B cell (primary cell): Measurements from ENCODE around the gene POLE. TPM values are rescaled to one million over a fixed set of nuclear protein-coding genes. Genes with fewer than 3 reads are reported as not detected.

ENCODE experiments used
- ATAC-seq: fragments of 200-7000 bp; cut with Tn5 transposase; one replicate; pipeline ENCODE4 v1.10.0; 2021; ENCODE audit warnings: low read depth, mild to moderate bottlenecking, moderate number of reproducible peaks, moderate library complexity
- CTCF ChIA-PET: fragments of 350-600 bp; sonication (Branson Sonifier 250); formaldehyde crosslinking; loops from one replicate; lab custom pipeline; 2021; ENCODE audit warnings: antibody characterized with exemption, inconsistent platforms; lab: Charles Lee
- POLR2A ChIA-PET: fragments of 350-600 bp; sonication (Branson Sonifier 250); formaldehyde crosslinking; loops from one replicate; lab custom pipeline; 2021; ENCODE audit warnings: antibody characterized with exemption; lab: Charles Lee
- DNase-seq: peaks from one replicate; pipeline ENCODE4 v3.0.0; 2013
- H2AFZ ChIP-seq: 2 replicates; pipeline ENCODE4 v1.6.1; 2012; ENCODE audit warnings: mild to moderate bottlenecking, low read depth, low read length; ENCODE audit not compliant: insufficient read depth, poor library complexity, severe bottlenecking
- H3K27ac ChIP-seq, 2 donors: 1 replicate in 1 of 2; 2 replicates in 1 of 2; pipeline ENCODE4 v1.5.1; 2012 to 2013; ENCODE audit warnings: low read length in 2 of 2, mild to moderate bottlenecking in 2 of 2, moderate library complexity in 1 of 2
- H3K27me3 ChIP-seq, 4 experiments: fragments of 200-600 bp in 1 of 4; sonication (generic) in 1 of 4; replicated peaks in 1 of 4; 1 replicate in 2 of 4; 2 replicates in 2 of 4; pipeline versions ENCODE4 v1.6.1 to v1.7.0; 2013 to 2016; ENCODE audit warnings: low read length in 3 of 4, mild to moderate bottlenecking in 2 of 4, mixed read lengths in 1 of 4, moderate library complexity in 1 of 4; ENCODE audit not compliant: insufficient read depth in 4 of 4, control insufficient read depth in 3 of 4; ENCODE audit errors: control extremely low read depth in 1 of 4
- H3K36me3 ChIP-seq, 2 experiments: replicated peaks in 1 of 2; 1 replicate in 1 of 2; 2 replicates in 1 of 2; pipeline versions ENCODE4 v1.6.1 to v1.7.1; 2013; ENCODE audit warnings: low read length in 1 of 2; ENCODE audit not compliant: insufficient read depth in 2 of 2, control insufficient read depth in 1 of 2; ENCODE audit errors: control extremely low read depth in 1 of 2, extremely low read depth in 1 of 2
- H3K4me1 ChIP-seq, 2 donors: fragments of 200-600 bp in 1 of 2; sonication (generic) in 1 of 2; 1 replicate in 1 of 2; 2 replicates in 1 of 2; pipeline versions ENCODE4 v1.5.1 to v1.6.1; 2013 to 2017; ENCODE audit warnings: low read length in 2 of 2; ENCODE audit not compliant: control insufficient read depth in 2 of 2, insufficient read depth in 2 of 2
- H3K4me2 ChIP-seq: replicated peaks from 2 replicates; pipeline ENCODE3; 2012; ENCODE audit warnings: mild to moderate bottlenecking, low read depth, low read length; ENCODE audit not compliant: poor library complexity, severe bottlenecking
- H3K4me3 ChIP-seq, 5 experiments: fragments of 200-600 bp in 1 of 5; sonication (generic) in 1 of 5; 1 replicate in 3 of 5; 2 replicates in 2 of 5; pipeline versions ENCODE4 v1.5.1 to v1.7.0; 2011 to 2016; ENCODE audit warnings: low read length in 4 of 5, mild to moderate bottlenecking in 4 of 5, low read depth in 2 of 5, control low read depth in 1 of 5, moderate library complexity in 1 of 5; ENCODE audit not compliant: insufficient read depth in 1 of 5; ENCODE audit errors: control extremely low read depth in 1 of 5, extremely low read depth in 1 of 5
- H3K79me2 ChIP-seq: fragments of 200-600 bp; sonication (generic); one replicate; pipeline ENCODE4 v1.6.0; 2016; ENCODE audit warnings: low read length; ENCODE audit not compliant: control insufficient read depth, insufficient read depth
- H3K9ac ChIP-seq: fragments of 200-600 bp; sonication (generic); 2 replicates; pipeline ENCODE4 v1.6.1; 2017; ENCODE audit warnings: mild to moderate bottlenecking, low read length, moderate library complexity
- H3K9me3 ChIP-seq, 3 donors: one replicate each; pipeline versions ENCODE4 v1.6.1 to v1.7.1; 2013; ENCODE audit warnings: low read length in 2 of 3; ENCODE audit not compliant: control insufficient read depth in 2 of 3, insufficient read depth in 1 of 3; ENCODE audit errors: control extremely low read depth in 1 of 3
- H4K20me1 ChIP-seq: 2 replicates; pipeline ENCODE4 v1.6.0; 2012; ENCODE audit warnings: mild to moderate bottlenecking, low read length; ENCODE audit not compliant: insufficient read depth, control insufficient read depth, poor library complexity, severe bottlenecking
- H3K27ac Mint-ChIP-seq: one replicate; pipeline ENCODE4 v1.8.0; 2021; ENCODE audit warnings: mixed read lengths
- H3K27me3 Mint-ChIP-seq: one replicate; pipeline ENCODE4 v1.8.0; 2021; ENCODE audit warnings: mixed read lengths
- H3K4me1 Mint-ChIP-seq: one replicate; pipeline ENCODE4 v1.8.0; 2021; ENCODE audit warnings: mixed read lengths
- H3K4me3 Mint-ChIP-seq: one replicate; pipeline ENCODE4 v1.8.0; 2021; ENCODE audit warnings: mixed read lengths
- H3K9me3 Mint-ChIP-seq: one replicate; pipeline ENCODE4 v1.8.0; 2022; ENCODE audit warnings: mixed read lengths; ENCODE audit not compliant: insufficient read depth
- EZH2 ChIP-seq: IDR thresholded peaks from 2 replicates; pipeline ENCODE4 v1.6.1; 2012; ENCODE audit warnings: borderline replicate concordance, low read depth, mild to moderate bottlenecking, moderate library complexity, low read length; ENCODE audit not compliant: insufficient read depth, poor library complexity, severe bottlenecking
- WGBS: methylation state at CpG from one replicate; pipeline ENCODE4 v1.1.5; 2013; ENCODE audit warnings: missing lambda C conversion rate; ENCODE audit not compliant: insufficient coverage; 5-methylcytosine and 5-hydroxymethylcytosine counted together
- intact Hi-C: fragments of 100-400 bp; cut with micrococcal nuclease; formaldehyde crosslinking; loops from one replicate; pipeline ENCODE4 v1.10.0; 2022
- polyA plus RNA-seq: library from polyadenylated mRNA; depleted of rRNA; stranded (reverse); fragments of >200 nt; gene quantifications from 2 replicates; pipeline ENCODE4 v1.2.3, GENCODE V29; 2012
- total RNA-seq, 2 donors: library from RNA; stranded (reverse); fragments of 120-200 nt in 1 of 2; gene quantifications; 1 replicate in 1 of 2; 2 replicates in 1 of 2; pipeline versions ENCODE4 v1.2.3 to v1.2.4, GENCODE V29; 2013 to 2022
- TF ChIP-seq, protein P1 (sequence below): fragments of 200-600 bp; IDR thresholded peaks from one replicate; pipeline ENCODE4 v1.8.0; 2022; ENCODE audit warnings: antibody characterized with exemption, mild to moderate bottlenecking

The POLE gene
- total and polyA plus RNA-seq, 2 donors (not counting 1 experiment from before 2014, with no cell fraction given), result 32.0 to 62.0 TPM

DNA sequence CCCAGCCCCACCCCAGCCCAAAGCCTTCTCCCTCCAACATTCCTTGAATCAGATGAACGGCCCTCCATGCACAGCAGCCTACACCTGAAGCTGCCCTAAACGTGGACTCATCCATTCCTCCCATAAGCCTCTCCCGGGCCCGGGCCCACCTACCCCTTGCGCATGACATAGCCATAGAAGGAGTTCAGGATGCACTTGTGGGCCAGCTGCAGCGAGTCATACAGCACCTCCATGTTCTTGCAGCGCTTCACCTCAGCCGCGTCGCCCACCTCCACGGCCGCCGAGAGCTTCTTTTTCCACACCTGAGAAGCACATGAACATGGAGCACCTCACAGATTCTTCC is 22.0 kb downstream of the POLE start:
- Histone ChIP-seq H3K79me2 (no peaks in the 10 kb centered on the region), H3K27me3 (no peaks in the 10 kb centered on the region), H3K9ac (no peak overlapping the region), H3K4me1 (no peaks in the 10 kb centered on the region), H3K36me3 (peaks cover 2 to 65% of the 10 kb centered on the region in 2 experiments), H3K4me2 (no peak overlapping the region), H4K20me1 (no peaks in the 10 kb centered on the region), H3K4me3 (no peak overlapping the region), H3K9me3 (no peaks in the 10 kb centered on the region), H3K27ac (no peak overlapping the region), H2AFZ (no peak overlapping the region)
- no peaks in the 10 kb centered on the region for H3K27me3 Mint-ChIP-seq
- H3K4me1 Mint-ChIP-seq, result no peaks in the 10 kb centered on the region
- no peak overlapping the region for H3K27ac Mint-ChIP-seq
- no peaks in the 10 kb centered on the region for H3K9me3 Mint-ChIP-seq
- 98% methylated on average over 13 of the region's 13 CpGs for WGBS
- ChIA-PET CTCF (no interaction called here), POLR2A (no interaction called here)
- no peak for ATAC-seq
- intact Hi-C loops, result no loop called here
- no peak for DNase-seq
- TF ChIP-seq EZH2, result no peak
- TF ChIP-seq, protein P1, sequence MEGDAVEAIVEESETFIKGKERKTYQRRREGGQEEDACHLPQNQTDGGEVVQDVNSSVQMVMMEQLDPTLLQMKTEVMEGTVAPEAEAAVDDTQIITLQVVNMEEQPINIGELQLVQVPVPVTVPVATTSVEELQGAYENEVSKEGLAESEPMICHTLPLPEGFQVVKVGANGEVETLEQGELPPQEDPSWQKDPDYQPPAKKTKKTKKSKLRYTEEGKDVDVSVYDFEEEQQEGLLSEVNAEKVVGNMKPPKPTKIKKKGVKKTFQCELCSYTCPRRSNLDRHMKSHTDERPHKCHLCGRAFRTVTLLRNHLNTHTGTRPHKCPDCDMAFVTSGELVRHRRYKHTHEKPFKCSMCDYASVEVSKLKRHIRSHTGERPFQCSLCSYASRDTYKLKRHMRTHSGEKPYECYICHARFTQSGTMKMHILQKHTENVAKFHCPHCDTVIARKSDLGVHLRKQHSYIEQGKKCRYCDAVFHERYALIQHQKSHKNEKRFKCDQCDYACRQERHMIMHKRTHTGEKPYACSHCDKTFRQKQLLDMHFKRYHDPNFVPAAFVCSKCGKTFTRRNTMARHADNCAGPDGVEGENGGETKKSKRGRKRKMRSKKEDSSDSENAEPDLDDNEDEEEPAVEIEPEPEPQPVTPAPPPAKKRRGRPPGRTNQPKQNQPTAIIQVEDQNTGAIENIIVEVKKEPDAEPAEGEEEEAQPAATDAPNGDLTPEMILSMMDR, result no peak
- no peak overlapping the region for H3K4me3 Mint-ChIP-seq

DNA sequence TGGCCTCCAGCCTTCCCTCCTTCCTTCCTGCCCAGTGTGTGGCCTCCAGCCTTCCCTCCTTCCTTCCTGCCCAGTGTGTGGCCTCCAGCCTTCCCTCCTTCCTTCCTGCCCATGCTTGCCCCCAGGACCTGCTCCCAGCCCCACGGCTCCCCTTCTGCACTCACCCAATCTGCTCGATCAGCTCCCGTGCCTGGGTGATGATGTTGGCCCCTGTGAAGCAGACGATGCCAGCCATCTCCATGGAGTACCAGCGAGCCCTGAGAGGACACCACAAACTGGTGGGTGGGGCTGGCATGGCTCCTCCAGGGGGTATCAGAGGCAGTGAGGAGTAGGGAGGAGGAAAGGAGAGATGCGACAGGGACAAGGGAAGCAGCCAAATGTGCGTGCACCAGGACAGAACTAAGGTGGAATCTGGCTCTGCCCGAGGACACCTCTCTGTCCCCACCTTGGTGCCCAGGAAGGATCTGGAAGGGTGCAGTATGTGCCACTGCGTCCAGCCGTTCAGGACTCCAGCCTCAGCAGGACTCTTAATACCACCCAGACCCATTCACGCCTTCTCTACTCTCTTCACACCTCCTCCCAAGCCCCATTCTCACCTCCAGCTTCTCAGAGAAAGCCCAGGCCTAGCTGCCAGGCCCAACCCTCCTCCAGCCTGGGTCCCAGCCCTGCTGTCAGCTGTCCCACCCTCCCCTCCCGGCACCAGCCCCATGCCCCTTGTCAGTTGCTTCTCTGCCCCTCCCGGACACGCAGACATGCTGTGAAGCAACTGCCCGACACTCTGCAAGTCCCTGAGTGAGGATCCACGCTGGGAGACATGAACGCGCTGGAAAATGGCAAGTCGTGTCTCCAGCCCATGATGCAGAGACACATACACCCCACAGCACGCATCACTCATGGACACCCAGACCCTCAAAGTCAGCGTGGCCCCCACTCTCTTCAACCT is 22.7 kb downstream of the POLE start:
- intact Hi-C loops, result no loop called here
- no peaks in the 10 kb centered on the region for H3K9me3 Mint-ChIP-seq

More for the DNA sequence above, 22.7 kb downstream of the POLE start:
- Histone ChIP-seq H3K4me2 (no peak overlapping the region), H3K27ac (no peak overlapping the region), H3K4me1 (no peaks in the 10 kb centered on the region), H3K4me3 (no peak overlapping the region), H3K27me3 (no peaks in the 10 kb centered on the region), H3K36me3 (peaks cover 2 to 69% of the 10 kb centered on the region in 2 experiments), H4K20me1 (no peaks in the 10 kb centered on the region), H3K9me3 (no peaks in the 10 kb centered on the region), H2AFZ (no peak overlapping the region), H3K9ac (no peak overlapping the region), H3K79me2 (no peaks in the 10 kb centered on the region)
- no peak overlapping the region for H3K4me3 Mint-ChIP-seq
- H3K27ac Mint-ChIP-seq, result no peak overlapping the region
- no peak for ATAC-seq
- no peak for DNase-seq
- CTCF ChIA-PET, result no interaction called here
- no peaks in the 10 kb centered on the region for H3K4me1 Mint-ChIP-seq
- WGBS, result 90% methylated on average over 20 of the region's 21 CpGs
- H3K27me3 Mint-ChIP-seq, result no peaks in the 10 kb centered on the region
- TF ChIP-seq, protein P1, result no peak
- TF ChIP-seq EZH2, result no peak
- POLR2A ChIA-PET, result no interaction called here
